HG03135 (cell line): ENCODE results near the gene MEIOB.
"Not testable (repeated sequence)": the region's sequence is repeated elsewhere in the genome, so short reads cannot be mapped to it uniquely, and the experiment has no call there.

Experiments
- ATAC-seq: cut with Tn5 transposase; IDR thresholded peaks from one replicate; pipeline ENCODE4 v1.9.1; 2021; ENCODE audit warnings: mild to moderate bottlenecking, moderate library complexity; ENCODE audit not compliant: unreplicated experiment

Gene MEIOB

GRCh38 chr16:1878256-1878655, 6.3 kb upstream of the MEIOB start:
- no peak for ATAC-seq

- ATAC-seq = no peak
Observed at GRCh38 chr16:1877804-1878203, 5.8 kb upstream of the MEIOB start.

- no peak for ATAC-seq
Observed at GRCh38 chr16:1877089-1877488, 5.1 kb upstream of the MEIOB start.

GRCh38 chr16:1876468-1876867, 4.5 kb upstream of the MEIOB start:
- ATAC-seq = no peak

GRCh38 chr16:1876066-1876465, 4.1 kb upstream of the MEIOB start:
- not testable (repeated sequence) for ATAC-seq

GRCh38 chr16:1874854-1875253, 2.9 kb upstream of the MEIOB start:
- ATAC-seq = no peak

- ATAC-seq = no peak
Observed at GRCh38 chr16:1870365-1871082, 1.4 kb downstream of the MEIOB start.

GRCh38 chr16:1865902-1866690, 5.9 kb downstream of the MEIOB start:
- no peak for ATAC-seq

GRCh38 chr16:1863681-1864460, 8.1 kb downstream of the MEIOB start:
- ATAC-seq = no peak

- ATAC-seq = no peak
Observed at GRCh38 chr16:1862394-1862793, 9.6 kb downstream of the MEIOB start.

GRCh38 chr16:1861730-1862129, 10.2 kb downstream of the MEIOB start:
- ATAC-seq = no peak

- ATAC-seq = no peak
Observed at GRCh38 chr16:1859650-1860049, 12.3 kb downstream of the MEIOB start.

- ATAC-seq = no peak
Observed at GRCh38 chr16:1858189-1858865, 13.6 kb downstream of the MEIOB start.

GRCh38 chr16:1857433-1858097, 14.4 kb downstream of the MEIOB start:
- ATAC-seq = no peak

- ATAC-seq = no peak
Observed at GRCh38 chr16:1851793-1852192, 20.2 kb downstream of the MEIOB start.

GRCh38 chr16:1850981-1851380, 21.0 kb downstream of the MEIOB start:
- ATAC-seq = no peak

GRCh38 chr16:1846416-1846815, 25.5 kb downstream of the MEIOB start:
- ATAC-seq = no peak

GRCh38 chr16:1845985-1846384, 26.0 kb downstream of the MEIOB start:
- ATAC-seq = no peak

GRCh38 chr16:1839554-1839953, 32.4 kb downstream of the MEIOB start:
- ATAC-seq = no peak

GRCh38 chr16:1834096-1834495, 37.9 kb downstream of the MEIOB start:
- no peak for ATAC-seq
